Mesothelial cell of epicardium (in vitro differentiated cells): ENCODE results near the gene KDM4C. TPM values are rescaled to one million over a fixed set of nuclear protein-coding genes. Genes with fewer than 3 reads are reported as not detected.
"Not testable (repeated sequence)": the region's sequence is repeated elsewhere in the genome, so short reads cannot be mapped to it uniquely, and the experiment has no call there.

Experiments
- DNase-seq, 2 experiments: peaks; one replicate each; pipeline ENCODE4 v3.0.0; 2021; ENCODE audit warnings: low spot score in 2 of 2; ENCODE audit not compliant: unreplicated experiment in 2 of 2
- H3K27ac Mint-ChIP-seq: 2 replicates; pipeline ENCODE4 v1.8.0; 2021; ENCODE audit warnings: mixed read lengths
- H3K27me3 Mint-ChIP-seq: 2 replicates; pipeline ENCODE4 v1.8.0; 2021; ENCODE audit warnings: low read depth, mixed read lengths
- H3K36me3 Mint-ChIP-seq: 2 replicates; pipeline ENCODE4 v1.8.0; 2021; ENCODE audit warnings: mixed read lengths
- H3K4me1 Mint-ChIP-seq: 2 replicates; pipeline ENCODE4 v1.8.0; 2021; ENCODE audit warnings: mixed read lengths
- H3K4me3 Mint-ChIP-seq: 2 replicates; pipeline ENCODE4 v1.8.0; 2021; ENCODE audit warnings: mild to moderate bottlenecking, moderate library complexity, mixed read lengths
- H3K9me3 Mint-ChIP-seq: 2 replicates; pipeline ENCODE4 v1.8.0; 2021; ENCODE audit warnings: mixed read lengths
- CTCF ChIP-seq: fragments of 200-600 bp; sonication (generic); IDR thresholded peaks from one replicate; pipeline ENCODE4 v1.5.0; 2021; ENCODE audit warnings: antibody characterized with exemption; ENCODE audit not compliant: unreplicated experiment
- total RNA-seq: library from RNA; stranded (reverse); gene quantifications from 3 replicates; pipeline ENCODE4 v1.2.1, GENCODE V29; 2021

Gene KDM4C
- total RNA-seq, 1 donor from 2014 or later, result 25.4 TPM

- Mint-ChIP-seq H3K4me1 (no peaks in the 10 kb centered on the region), H3K27me3 (no peaks in the 10 kb centered on the region), H3K36me3 (peaks cover 29% of the 10 kb centered on the region), H3K4me3 (no peak overlapping the region), H3K27ac (no peak overlapping the region), H3K9me3 (peaks cover 9% of the 10 kb centered on the region)
- no peak for TF ChIP-seq CTCF
- no peak for DNase-seq
Observed at GRCh38 chr9:7011395-7012067, 253.8 kb downstream of the KDM4C start.

GRCh38 chr9:7027996-7028395 is 270.2 kb downstream of the KDM4C start:
- peaks cover 15% of the 10 kb centered on the region for H3K9me3 Mint-ChIP-seq
- no peaks in the 10 kb centered on the region for H3K4me1 Mint-ChIP-seq
- H3K27ac Mint-ChIP-seq, result no peak overlapping the region
- H3K27me3 Mint-ChIP-seq, result no peaks in the 10 kb centered on the region
- no peak overlapping the region for H3K4me3 Mint-ChIP-seq
- no peak for DNase-seq
- no peak for TF ChIP-seq CTCF
- H3K36me3 Mint-ChIP-seq, result peaks cover 9% of the 10 kb centered on the region

GRCh38 chr9:7028591-7028990 is 270.8 kb downstream of the KDM4C start:
- Mint-ChIP-seq H3K27me3 (no peaks in the 10 kb centered on the region), H3K9me3 (peaks cover 13% of the 10 kb centered on the region), H3K4me1 (peaks cover 4% of the 10 kb centered on the region), H3K4me3 (no peak overlapping the region), H3K27ac (no peak overlapping the region), H3K36me3 (peaks cover 8% of the 10 kb centered on the region)
- no peak for TF ChIP-seq CTCF
- no peak for DNase-seq

- not testable (repeated sequence) for H3K27ac Mint-ChIP-seq, H3K4me1 Mint-ChIP-seq, H3K36me3 Mint-ChIP-seq, H3K27me3 Mint-ChIP-seq, H3K4me3 Mint-ChIP-seq, DNase-seq, H3K9me3 Mint-ChIP-seq
Observed at GRCh38 chr9:7030943-7031342, 273.2 kb downstream of the KDM4C start.

GRCh38 chr9:7033076-7034045 is 275.6 kb downstream of the KDM4C start:
- peaks cover 8% of the 10 kb centered on the region for H3K4me1 Mint-ChIP-seq
- H3K4me3 Mint-ChIP-seq, result no peak overlapping the region
- no peaks in the 10 kb centered on the region for H3K9me3 Mint-ChIP-seq
- DNase-seq, result no peak
- no peak overlapping the region for H3K27ac Mint-ChIP-seq
- no peak for TF ChIP-seq CTCF
- no peaks in the 10 kb centered on the region for H3K27me3 Mint-ChIP-seq
- peaks cover 5% of the 10 kb centered on the region for H3K36me3 Mint-ChIP-seq

GRCh38 chr9:7037176-7037575 is 279.4 kb downstream of the KDM4C start:
- Mint-ChIP-seq H3K27ac (no peak overlapping the region), H3K27me3 (no peaks in the 10 kb centered on the region), H3K9me3 (peaks cover 12% of the 10 kb centered on the region), H3K4me3 (no peak overlapping the region), H3K4me1 (peaks cover 8% of the 10 kb centered on the region), H3K36me3 (peaks cover 16% of the 10 kb centered on the region)
- no peak for TF ChIP-seq CTCF
- DNase-seq, result no peak
